Stimulated activated CD4-positive, alpha-beta T cell treated with anti-CD3 and anti-CD28 coated beads, Interleukin-15, amount 100 ng/mL, for 48 hours (primary cell): ENCODE results near the gene CNGB1.
"Not testable (repeated sequence)": the region's sequence is repeated elsewhere in the genome, so short reads cannot be mapped to it uniquely, and the experiment has no call there.

Experiments used
- DNase-seq, 2 donors: peaks; one replicate each; pipeline ENCODE4 v3.0.0-alpha.2; 2020; ENCODE audit warnings: low read depth in 2 of 2

CNGB1 gene

GRCh38 chr16:57929250-57929649, 41.7 kb downstream of the CNGB1 start:
- no peak for DNase-seq

- DNase-seq = no peak
Observed at GRCh38 chr16:57926041-57926440, 44.9 kb downstream of the CNGB1 start.

- DNase-seq = no peak
Observed at GRCh38 chr16:57925310-57925709, 45.6 kb downstream of the CNGB1 start.

- DNase-seq = no peak
Observed at GRCh38 chr16:57924514-57924913, 46.4 kb downstream of the CNGB1 start.

GRCh38 chr16:57923841-57924240, 47.1 kb downstream of the CNGB1 start:
- DNase-seq = no peak

GRCh38 chr16:57923418-57923817, 47.5 kb downstream of the CNGB1 start:
- no peak for DNase-seq

- DNase-seq = no peak
Observed at GRCh38 chr16:57920880-57921229, 50.1 kb downstream of the CNGB1 start.

GRCh38 chr16:57920215-57920879, 50.6 kb downstream of the CNGB1 start:
- no peak for DNase-seq

GRCh38 chr16:57918994-57919393, 51.9 kb downstream of the CNGB1 start:
- DNase-seq = no peak

- no peak for DNase-seq
Observed at GRCh38 chr16:57918444-57918843, 52.5 kb downstream of the CNGB1 start.

- not testable (repeated sequence) for DNase-seq
Observed at GRCh38 chr16:57917929-57918328, 53.0 kb downstream of the CNGB1 start.

- DNase-seq = not testable (repeated sequence)
Observed at GRCh38 chr16:57917489-57917888, 53.4 kb downstream of the CNGB1 start.

GRCh38 chr16:57916735-57917438, 54.0 kb downstream of the CNGB1 start:
- DNase-seq = no peak

GRCh38 chr16:57915811-57916488, 55.0 kb downstream of the CNGB1 start:
- DNase-seq = no peak

- no peak for DNase-seq
Observed at GRCh38 chr16:57915267-57915666, 55.7 kb downstream of the CNGB1 start.

- DNase-seq = no peak
Observed at GRCh38 chr16:57914244-57915173, 56.4 kb downstream of the CNGB1 start.

GRCh38 chr16:57912529-57913260, 58.2 kb downstream of the CNGB1 start:
- no peak for DNase-seq

GRCh38 chr16:57911743-57912142, 59.2 kb downstream of the CNGB1 start:
- DNase-seq = no peak

- DNase-seq = no peak
Observed at GRCh38 chr16:57910696-57911095, 60.2 kb downstream of the CNGB1 start.

GRCh38 chr16:57908409-57908987, 62.4 kb downstream of the CNGB1 start:
- DNase-seq = no peak
